Measurements from ENCODE around the gene HSD3B7.

GRCh38 chr16:31009120-31009519 is 24.1 kb downstream of the HSD3B7 start:
- TF ChIP-seq CTCF (conservative IDR thresholded peaks at IDR 0.05; ENCODE audit: low read length) (no peak), EZH2phosphoT487 (IDR thresholded peaks at IDR 0.05; ENCODE audit: borderline replicate concordance, low read depth, low read length) (no peak)

Data from OCI-LY7 (cell line).